Pancreas (tissue), 10 donors: ENCODE data around the gene MCM8. TPM values are rescaled to one million over a fixed set of nuclear protein-coding genes. Genes with fewer than 3 reads are reported as not detected.

Experiments
- ATAC-seq, 4 donors: fragments of 200-7000 bp; cut with Tn5 transposase; one replicate each; pipeline versions ENCODE4 v1.8.0 to v1.9.1; 2020; ENCODE audit warnings: mild to moderate bottlenecking in 4 of 4, moderate library complexity in 4 of 4
- DNase-seq, 6 donors: peaks; one replicate each; pipeline ENCODE4 v3.0.0-alpha.2; 2020
- FAIRE-seq: peaks from 2 replicates; lab custom pipeline; 2012; peaks lifted over from hg19 to GRCh38; lab: Jason Lieb, UNC
- H3K27ac ChIP-seq, 4 donors: fragments of 200-600 bp; sonication (generic); 1 replicate in 3 of 4; 2 replicates in 1 of 4; pipeline versions ENCODE4 v1.5.0 to v1.8.0; 2020
- H3K27me3 ChIP-seq, 4 donors: fragments of 200-600 bp; one replicate each; pipeline ENCODE4 v1.8.0; 2021
- H3K36me3 ChIP-seq, 3 donors: fragments of 200-600 bp; sonication (generic) in 1 of 3; one replicate each; pipeline versions ENCODE4 v1.5.0 to v1.8.0; 2020 to 2021
- H3K4me1 ChIP-seq, 3 donors: fragments of 200-600 bp; one replicate each; pipeline ENCODE4 v1.8.0; 2021
- H3K4me3 ChIP-seq, 4 donors: fragments of 200-600 bp; sonication (generic) in 2 of 4; one replicate each; pipeline versions ENCODE4 v1.5.0 to v1.8.0; 2020 to 2021
- H3K9me3 ChIP-seq, 4 donors: fragments of 200-600 bp; one replicate each; pipeline ENCODE4 v1.8.0; 2021
- WGBS, 2 donors: extraction: QIAGEN DNeasy Blood & Tissue Kit; methylation state at CpG; one replicate each; pipeline ENCODE4 v1.1.7; 2013; 5-methylcytosine and 5-hydroxymethylcytosine counted together
- intact Hi-C, 3 donors: fragments of 100-400 bp; cut with DNase I; formaldehyde crosslinking; loops; one replicate each; pipeline versions ENCODE4 v1.11.1 to v1.14.2; 2022
- polyA plus RNA-seq, 2 donors: library from polyadenylated mRNA; stranded (reverse); fragments of 200-250 nt; gene quantifications; one replicate each; pipeline ENCODE4 v1.2.3, GENCODE V29; 2013
- total RNA-seq, 6 donors: library from RNA; stranded (reverse); fragmentation: NEBNext Ultra II Directional in 4 of 6; extraction: Animal tissue kit (Norgen Biotek cat#: 25700) in 4 of 6; gene quantifications; one replicate each; pipeline versions ENCODE4 v1.2.1 to v1.2.4, GENCODE V29; 2021 to 2023
- TF ChIP-seq, protein P1 (sequence below), 4 donors: fragments of 200-600 bp; sonication (generic) in 3 of 4; IDR thresholded peaks; one replicate each; pipeline versions ENCODE4 v1.5.0 to v1.8.0; 2021; ENCODE audit warnings: antibody characterized with exemption in 4 of 4
- donor health status: healthy with polysubstance abuse.
- donor health status: DM: no; HTN: no; CAD: no; lungs with moderate emphysema.
- donor health status: DM: no; HTN: no; CAD: no.
- donor health status: control.
- donor health status: control.
- donor health status: Bipolar disorder and iron deficiency.
- donor health status: DM: yes; HTN: yes; CAD: no.
- donor health status: DM: no; HTN: no; CAD: no.
- donor health status: DM: no; HTN: no; CAD: no.
- donor health status: DM: yes; HTN: yes; CAD: no.

The MCM8 gene
- total and polyA plus RNA-seq, 8 donors = 1.3 to 3.2 (median 2.3) TPM

DNA sequence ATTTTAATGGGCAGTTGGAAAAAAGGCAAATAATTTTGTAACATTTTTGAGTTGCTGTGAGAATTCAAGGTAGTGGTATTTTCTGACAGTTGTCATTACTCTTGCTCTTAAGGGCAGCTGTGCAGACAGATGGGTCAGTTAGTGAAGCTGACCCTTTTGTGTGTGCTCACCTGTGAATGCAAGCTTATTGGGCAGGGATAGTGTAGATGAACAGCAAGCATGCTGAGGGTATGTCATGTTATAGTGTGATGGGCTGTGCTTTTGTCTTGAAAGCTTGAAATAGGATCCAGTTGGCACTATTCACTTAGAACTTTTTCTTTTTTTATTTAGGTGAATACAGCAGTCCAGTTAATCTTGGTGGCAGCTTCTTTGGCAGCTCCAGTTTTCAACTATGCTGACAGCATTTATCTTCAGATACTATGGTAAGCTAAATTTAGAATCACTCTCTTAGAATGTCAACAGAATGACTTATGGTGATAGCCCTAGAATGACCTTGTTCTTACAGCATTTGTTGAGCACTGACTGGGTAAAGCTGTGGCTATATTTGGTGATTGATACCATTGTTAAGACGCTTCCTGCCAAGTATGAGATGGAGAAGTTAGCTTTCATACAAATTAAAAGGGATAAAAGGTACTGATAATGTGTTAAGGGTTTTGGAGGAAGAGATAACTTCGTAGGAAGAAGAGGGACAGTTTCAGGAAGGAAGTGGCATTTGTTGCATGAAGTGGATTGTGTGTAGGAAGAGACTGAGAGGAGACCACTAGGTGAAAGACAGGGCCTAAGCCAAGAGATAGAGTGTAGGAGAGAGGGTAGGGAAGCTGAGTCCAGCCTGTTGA is 83.9 kb downstream of the MCM8 start:
- ATAC-seq (peak; percentile 43 to 75 (median 66)), FAIRE-seq (no peak), DNase-seq (no peak)
- intact Hi-C loops = no loop called here
- Histone ChIP-seq H3K27me3 (no peaks in the 10 kb centered on the region), H3K4me3 (no peak overlapping the region), H3K9me3 (no peaks in the 10 kb centered on the region), H3K36me3 (peaks cover 0 to 25% (median 0%) of the 10 kb centered on the region in 3 donors), H3K27ac (no peak overlapping the region), H3K4me1 (peaks cover 6 to 14% (median 11%) of the 10 kb centered on the region in 3 donors)
- TF ChIP-seq, protein P1, sequence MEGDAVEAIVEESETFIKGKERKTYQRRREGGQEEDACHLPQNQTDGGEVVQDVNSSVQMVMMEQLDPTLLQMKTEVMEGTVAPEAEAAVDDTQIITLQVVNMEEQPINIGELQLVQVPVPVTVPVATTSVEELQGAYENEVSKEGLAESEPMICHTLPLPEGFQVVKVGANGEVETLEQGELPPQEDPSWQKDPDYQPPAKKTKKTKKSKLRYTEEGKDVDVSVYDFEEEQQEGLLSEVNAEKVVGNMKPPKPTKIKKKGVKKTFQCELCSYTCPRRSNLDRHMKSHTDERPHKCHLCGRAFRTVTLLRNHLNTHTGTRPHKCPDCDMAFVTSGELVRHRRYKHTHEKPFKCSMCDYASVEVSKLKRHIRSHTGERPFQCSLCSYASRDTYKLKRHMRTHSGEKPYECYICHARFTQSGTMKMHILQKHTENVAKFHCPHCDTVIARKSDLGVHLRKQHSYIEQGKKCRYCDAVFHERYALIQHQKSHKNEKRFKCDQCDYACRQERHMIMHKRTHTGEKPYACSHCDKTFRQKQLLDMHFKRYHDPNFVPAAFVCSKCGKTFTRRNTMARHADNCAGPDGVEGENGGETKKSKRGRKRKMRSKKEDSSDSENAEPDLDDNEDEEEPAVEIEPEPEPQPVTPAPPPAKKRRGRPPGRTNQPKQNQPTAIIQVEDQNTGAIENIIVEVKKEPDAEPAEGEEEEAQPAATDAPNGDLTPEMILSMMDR (IDR thresholded peaks at IDR 0.05) = no peak
- WGBS, 2 donors = 14 to 19% methylated on average over 2 of the region's 2 CpGs

DNA sequence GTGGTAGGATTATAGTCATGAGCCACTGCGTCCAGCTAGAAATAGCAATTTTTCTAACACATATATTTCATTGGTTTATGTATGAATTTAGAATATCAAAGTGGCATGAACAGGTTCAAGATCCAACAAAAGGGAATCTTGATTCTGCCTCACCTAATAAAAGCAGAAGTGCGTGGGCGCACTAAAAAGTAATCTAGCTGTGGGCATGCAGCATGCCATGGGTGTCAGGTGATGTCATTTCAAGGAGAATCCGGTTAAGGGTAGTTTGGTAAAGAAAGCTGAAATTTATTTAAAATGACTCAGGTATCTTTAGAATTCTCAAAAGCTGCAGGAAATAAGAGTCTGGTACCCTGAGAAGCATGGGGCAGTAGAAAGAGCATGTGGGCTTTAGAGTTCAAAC is 85.8 kb downstream of the MCM8 start:
- TF ChIP-seq, protein P1 (IDR thresholded peaks at IDR 0.05) = no peak
- DNase-seq (no peak), FAIRE-seq (no peak), ATAC-seq (no peak)
- Histone ChIP-seq H3K36me3 (peaks cover 0 to 39% (median 7%) of the 10 kb centered on the region in 3 donors), H3K4me1 (peaks cover 4 to 14% (median 6%) of the 10 kb centered on the region in 3 donors), H3K27ac (no peak overlapping the region), H3K27me3 (no peaks in the 10 kb centered on the region), H3K9me3 (no peaks in the 10 kb centered on the region), H3K4me3 (no peak overlapping the region)
- intact Hi-C loops = no loop called here
- whole genome bisulfite sequencing, 2 donors = 96 to 97% methylated on average over 4 of the region's 4 CpGs

DNA sequence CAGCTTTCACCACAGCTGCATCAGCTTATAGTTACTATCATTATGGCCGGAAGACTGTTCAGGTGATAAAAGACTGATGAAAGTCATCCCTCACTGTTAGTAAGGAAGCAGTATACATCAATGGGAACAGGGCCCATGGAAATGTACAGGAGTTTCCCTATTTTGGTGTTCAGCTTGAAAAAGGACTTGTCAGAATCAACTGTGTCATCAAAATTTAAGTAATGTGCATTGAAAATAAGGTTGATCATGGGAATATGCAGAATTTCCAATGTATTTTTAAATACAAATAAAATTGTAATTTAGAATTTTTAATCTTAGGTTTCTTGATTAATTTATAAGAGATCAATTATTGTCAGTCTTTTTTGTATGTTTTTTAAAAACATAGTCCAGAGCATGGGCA is 86.6 kb downstream of the MCM8 start:
- Histone ChIP-seq H3K4me1 (peaks cover 0 to 10% (median 6%) of the 10 kb centered on the region in 3 donors), H3K27me3 (no peaks in the 10 kb centered on the region), H3K36me3 (peaks cover 0 to 41% (median 10%) of the 10 kb centered on the region in 3 donors), H3K9me3 (no peaks in the 10 kb centered on the region), H3K4me3 (no peak overlapping the region), H3K27ac (no peak overlapping the region)
- DNase-seq (no peak), FAIRE-seq (no peak), ATAC-seq (no peak)
- intact Hi-C loops = no loop called here
- TF ChIP-seq, protein P1 (IDR thresholded peaks at IDR 0.05) = no peak
- WGBS, 2 donors = 85 to 89% methylated on average over 1 of the region's 1 CpG

GRCh38 chr20:6038256-6038655 is 87.8 kb downstream of the MCM8 start:
- intact Hi-C loops = no loop called here
- 93 to 95% methylated on average over 3 of the region's 3 CpGs for WGBS, 2 donors
- H3K4me3 ChIP-seq = no peak overlapping the region
- TF ChIP-seq, protein P1 (IDR thresholded peaks at IDR 0.05) = no peak
- H3K4me1 ChIP-seq = peaks cover 0 to 9% (median 6%) of the 10 kb centered on the region in 3 donors
- no peaks in the 10 kb centered on the region for H3K9me3 ChIP-seq
- no peak for FAIRE-seq
- ATAC-seq = no peak
- H3K36me3 ChIP-seq = peaks cover 0 to 41% (median 10%) of the 10 kb centered on the region in 3 donors
- no peak for DNase-seq
- no peak overlapping the region for H3K27ac ChIP-seq
- H3K27me3 ChIP-seq = no peaks in the 10 kb centered on the region

GRCh38 chr20:6039766-6040165 is 89.3 kb downstream of the MCM8 start:
- H3K27me3 ChIP-seq = no peaks in the 10 kb centered on the region
- H3K4me1 ChIP-seq = peaks cover 0 to 3% (median 2%) of the 10 kb centered on the region in 3 donors
- WGBS, 2 donors = 91% methylated on average over 5 of the region's 5 CpGs
- ATAC-seq = no peak
- no peak overlapping the region for H3K27ac ChIP-seq
- intact Hi-C loops = no loop called here
- DNase-seq = no peak
- TF ChIP-seq, protein P1 (IDR thresholded peaks at IDR 0.05) = no peak
- H3K36me3 ChIP-seq = peaks cover 0 to 41% (median 10%) of the 10 kb centered on the region in 3 donors
- no peak overlapping the region for H3K4me3 ChIP-seq
- no peaks in the 10 kb centered on the region for H3K9me3 ChIP-seq
- no peak for FAIRE-seq
